B cell (primary cell): ENCODE data around the gene HOXA3. TPM values are rescaled to one million over a fixed set of nuclear protein-coding genes. Genes with fewer than 3 reads are reported as not detected.
A peak's percentile ranks its signal among the peaks of the same experiment; 100 is the strongest.

Source experiments
- ATAC-seq: fragments of 200-7000 bp; cut with Tn5 transposase; one replicate; pipeline ENCODE4 v1.10.0; 2021; ENCODE audit warnings: low read depth, mild to moderate bottlenecking, moderate number of reproducible peaks, moderate library complexity
- CTCF ChIA-PET: fragments of 350-600 bp; sonication (Branson Sonifier 250); formaldehyde crosslinking; loops from one replicate; lab custom pipeline; 2021; ENCODE audit warnings: antibody characterized with exemption, inconsistent platforms; lab: Charles Lee
- POLR2A ChIA-PET: fragments of 350-600 bp; sonication (Branson Sonifier 250); formaldehyde crosslinking; loops from one replicate; lab custom pipeline; 2021; ENCODE audit warnings: antibody characterized with exemption; lab: Charles Lee
- DNase-seq: peaks from one replicate; pipeline ENCODE4 v3.0.0; 2013
- H2AFZ ChIP-seq: 2 replicates; pipeline ENCODE4 v1.6.1; 2012; ENCODE audit warnings: mild to moderate bottlenecking, low read depth, low read length; ENCODE audit not compliant: insufficient read depth, poor library complexity, severe bottlenecking
- H3K27ac ChIP-seq, 2 donors: 1 replicate in 1 of 2; 2 replicates in 1 of 2; pipeline ENCODE4 v1.5.1; 2012 to 2013; ENCODE audit warnings: low read length in 2 of 2, mild to moderate bottlenecking in 2 of 2, moderate library complexity in 1 of 2
- H3K27me3 ChIP-seq, 4 experiments: fragments of 200-600 bp in 1 of 4; sonication (generic) in 1 of 4; replicated peaks in 1 of 4; 1 replicate in 2 of 4; 2 replicates in 2 of 4; pipeline versions ENCODE4 v1.6.1 to v1.7.0; 2013 to 2016; ENCODE audit warnings: low read length in 3 of 4, mild to moderate bottlenecking in 2 of 4, mixed read lengths in 1 of 4, moderate library complexity in 1 of 4; ENCODE audit not compliant: insufficient read depth in 4 of 4, control insufficient read depth in 3 of 4; ENCODE audit errors: control extremely low read depth in 1 of 4
- H3K36me3 ChIP-seq, 2 experiments: replicated peaks in 1 of 2; 1 replicate in 1 of 2; 2 replicates in 1 of 2; pipeline versions ENCODE4 v1.6.1 to v1.7.1; 2013; ENCODE audit warnings: low read length in 1 of 2; ENCODE audit not compliant: insufficient read depth in 2 of 2, control insufficient read depth in 1 of 2; ENCODE audit errors: control extremely low read depth in 1 of 2, extremely low read depth in 1 of 2
- H3K4me1 ChIP-seq, 2 donors: fragments of 200-600 bp in 1 of 2; sonication (generic) in 1 of 2; 1 replicate in 1 of 2; 2 replicates in 1 of 2; pipeline versions ENCODE4 v1.5.1 to v1.6.1; 2013 to 2017; ENCODE audit warnings: low read length in 2 of 2; ENCODE audit not compliant: control insufficient read depth in 2 of 2, insufficient read depth in 2 of 2
- H3K4me2 ChIP-seq: replicated peaks from 2 replicates; pipeline ENCODE3; 2012; ENCODE audit warnings: mild to moderate bottlenecking, low read depth, low read length; ENCODE audit not compliant: poor library complexity, severe bottlenecking
- H3K4me3 ChIP-seq, 5 experiments: fragments of 200-600 bp in 1 of 5; sonication (generic) in 1 of 5; 1 replicate in 3 of 5; 2 replicates in 2 of 5; pipeline versions ENCODE4 v1.5.1 to v1.7.0; 2011 to 2016; ENCODE audit warnings: low read length in 4 of 5, mild to moderate bottlenecking in 4 of 5, low read depth in 2 of 5, control low read depth in 1 of 5, moderate library complexity in 1 of 5; ENCODE audit not compliant: insufficient read depth in 1 of 5; ENCODE audit errors: control extremely low read depth in 1 of 5, extremely low read depth in 1 of 5
- H3K79me2 ChIP-seq: fragments of 200-600 bp; sonication (generic); one replicate; pipeline ENCODE4 v1.6.0; 2016; ENCODE audit warnings: low read length; ENCODE audit not compliant: control insufficient read depth, insufficient read depth
- H3K9ac ChIP-seq: fragments of 200-600 bp; sonication (generic); 2 replicates; pipeline ENCODE4 v1.6.1; 2017; ENCODE audit warnings: mild to moderate bottlenecking, low read length, moderate library complexity
- H3K9me3 ChIP-seq, 3 donors: one replicate each; pipeline versions ENCODE4 v1.6.1 to v1.7.1; 2013; ENCODE audit warnings: low read length in 2 of 3; ENCODE audit not compliant: control insufficient read depth in 2 of 3, insufficient read depth in 1 of 3; ENCODE audit errors: control extremely low read depth in 1 of 3
- H4K20me1 ChIP-seq: 2 replicates; pipeline ENCODE4 v1.6.0; 2012; ENCODE audit warnings: mild to moderate bottlenecking, low read length; ENCODE audit not compliant: insufficient read depth, control insufficient read depth, poor library complexity, severe bottlenecking
- H3K27ac Mint-ChIP-seq: one replicate; pipeline ENCODE4 v1.8.0; 2021; ENCODE audit warnings: mixed read lengths
- H3K27me3 Mint-ChIP-seq: one replicate; pipeline ENCODE4 v1.8.0; 2021; ENCODE audit warnings: mixed read lengths
- H3K4me1 Mint-ChIP-seq: one replicate; pipeline ENCODE4 v1.8.0; 2021; ENCODE audit warnings: mixed read lengths
- H3K4me3 Mint-ChIP-seq: one replicate; pipeline ENCODE4 v1.8.0; 2021; ENCODE audit warnings: mixed read lengths
- H3K9me3 Mint-ChIP-seq: one replicate; pipeline ENCODE4 v1.8.0; 2022; ENCODE audit warnings: mixed read lengths; ENCODE audit not compliant: insufficient read depth
- EZH2 ChIP-seq: IDR thresholded peaks from 2 replicates; pipeline ENCODE4 v1.6.1; 2012; ENCODE audit warnings: borderline replicate concordance, low read depth, mild to moderate bottlenecking, moderate library complexity, low read length; ENCODE audit not compliant: insufficient read depth, poor library complexity, severe bottlenecking
- WGBS: methylation state at CpG from one replicate; pipeline ENCODE4 v1.1.5; 2013; ENCODE audit warnings: missing lambda C conversion rate; ENCODE audit not compliant: insufficient coverage; 5-methylcytosine and 5-hydroxymethylcytosine counted together
- intact Hi-C: fragments of 100-400 bp; cut with micrococcal nuclease; formaldehyde crosslinking; loops from one replicate; pipeline ENCODE4 v1.10.0; 2022
- polyA plus RNA-seq: library from polyadenylated mRNA; depleted of rRNA; stranded (reverse); fragments of >200 nt; gene quantifications from 2 replicates; pipeline ENCODE4 v1.2.3, GENCODE V29; 2012
- total RNA-seq, 2 donors: library from RNA; stranded (reverse); fragments of 120-200 nt in 1 of 2; gene quantifications; 1 replicate in 1 of 2; 2 replicates in 1 of 2; pipeline versions ENCODE4 v1.2.3 to v1.2.4, GENCODE V29; 2013 to 2022
- TF ChIP-seq, protein P1 (sequence below): fragments of 200-600 bp; IDR thresholded peaks from one replicate; pipeline ENCODE4 v1.8.0; 2022; ENCODE audit warnings: antibody characterized with exemption, mild to moderate bottlenecking

HOXA3 gene
- total and polyA plus RNA-seq, 2 donors (not counting 1 experiment from before 2014, with no cell fraction given) = 0.07 TPM; not detected in 1

DNA sequence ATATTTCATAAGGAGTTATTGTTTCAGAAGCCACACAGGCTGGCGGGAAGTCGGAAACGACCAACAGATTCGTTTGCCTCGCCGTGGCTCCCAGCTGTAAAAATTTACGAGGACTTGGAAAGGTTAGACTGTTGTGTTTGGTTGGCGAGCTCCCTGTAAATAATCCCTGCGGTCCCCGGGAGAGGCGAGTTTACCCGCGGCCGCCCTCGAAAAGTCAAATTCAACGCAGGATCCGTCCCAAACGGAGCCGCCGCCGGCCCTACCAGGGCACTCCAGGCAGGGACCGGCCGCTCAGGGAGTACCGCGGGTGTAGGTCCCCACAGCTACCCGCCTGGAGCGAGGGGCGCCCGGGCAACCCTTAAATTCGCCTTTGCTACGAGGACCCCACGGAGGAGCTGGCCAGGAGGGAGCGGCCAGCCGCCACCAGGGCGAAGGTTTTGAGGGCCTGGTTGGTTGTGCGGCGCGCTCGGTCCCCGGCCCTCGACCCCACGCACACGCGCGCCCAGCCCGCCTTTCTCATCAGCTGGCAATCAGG, 13.7 kb upstream of the HOXA3 start:
- CTCF ChIA-PET = interaction anchor here (1.2 to 1.5 kb wide), 2 partner anchors 30 to 33 kb away, joined by 4 to 6 read pairs; no protein-coding TSS in a partner anchor
- Histone ChIP-seq H2AFZ (no peak overlapping the region), H3K4me1 (peaks cover 41 to 55% of the 10 kb centered on the region in 2 donors), H3K9me3 (peaks cover 0 to 76% (median 18%) of the 10 kb centered on the region in 3 donors), H3K79me2 (no peaks in the 10 kb centered on the region), H3K27me3 (peaks cover 0 to 94% (median 80%) of the 10 kb centered on the region in 4 experiments), H3K4me2 (no peak overlapping the region), H3K27ac (no peak overlapping the region), H3K9ac (no peak overlapping the region), H4K20me1 (peaks cover 4% of the 10 kb centered on the region), H3K36me3 (no peaks in the 10 kb centered on the region), H3K4me3 (peak overlapping the region in 1 of 5 experiments; percentile 5)
- peak; percentile 33 for DNase-seq
- ATAC-seq = no peak
- no peak for TF ChIP-seq EZH2
- TF ChIP-seq, protein P1, sequence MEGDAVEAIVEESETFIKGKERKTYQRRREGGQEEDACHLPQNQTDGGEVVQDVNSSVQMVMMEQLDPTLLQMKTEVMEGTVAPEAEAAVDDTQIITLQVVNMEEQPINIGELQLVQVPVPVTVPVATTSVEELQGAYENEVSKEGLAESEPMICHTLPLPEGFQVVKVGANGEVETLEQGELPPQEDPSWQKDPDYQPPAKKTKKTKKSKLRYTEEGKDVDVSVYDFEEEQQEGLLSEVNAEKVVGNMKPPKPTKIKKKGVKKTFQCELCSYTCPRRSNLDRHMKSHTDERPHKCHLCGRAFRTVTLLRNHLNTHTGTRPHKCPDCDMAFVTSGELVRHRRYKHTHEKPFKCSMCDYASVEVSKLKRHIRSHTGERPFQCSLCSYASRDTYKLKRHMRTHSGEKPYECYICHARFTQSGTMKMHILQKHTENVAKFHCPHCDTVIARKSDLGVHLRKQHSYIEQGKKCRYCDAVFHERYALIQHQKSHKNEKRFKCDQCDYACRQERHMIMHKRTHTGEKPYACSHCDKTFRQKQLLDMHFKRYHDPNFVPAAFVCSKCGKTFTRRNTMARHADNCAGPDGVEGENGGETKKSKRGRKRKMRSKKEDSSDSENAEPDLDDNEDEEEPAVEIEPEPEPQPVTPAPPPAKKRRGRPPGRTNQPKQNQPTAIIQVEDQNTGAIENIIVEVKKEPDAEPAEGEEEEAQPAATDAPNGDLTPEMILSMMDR = no peak
- 7% methylated on average over 46 of the region's 46 CpGs for WGBS
- Mint-ChIP-seq H3K9me3 (no peaks in the 10 kb centered on the region), H3K27ac (peak overlapping the region; percentile 74), H3K4me3 (no peak overlapping the region), H3K27me3 (peaks cover 60% of the 10 kb centered on the region), H3K4me1 (peaks cover 20% of the 10 kb centered on the region)
- POLR2A ChIA-PET = interaction anchor here (1.1 kb wide), 1 partner anchor 11 kb away, joined by 5 read pairs; no protein-coding TSS in a partner anchor
- intact Hi-C loops = loop anchor here (10.0 kb wide), 2 partner anchors 891 to 971 kb away; no protein-coding TSS in a partner anchor
